Dedifferentiated amniotic fluid mesenchymal stem cell (primary cell): Measurements from ENCODE around the gene AFAP1L2.
"Not testable (repeated sequence)": the region's sequence is repeated elsewhere in the genome, so short reads cannot be mapped to it uniquely, and the experiment has no call there.

Source experiments
- DNase-seq: peaks from one replicate; pipeline ENCODE4 v3.0.0-alpha.2; 2016; ENCODE audit errors: extremely low spot score

AFAP1L2 gene

GRCh38 chr10:114359041-114359952 lies 45.0 kb downstream of the AFAP1L2 start:
- no peak for DNase-seq

GRCh38 chr10:114357515-114357996 lies 46.7 kb downstream of the AFAP1L2 start:
- no peak for DNase-seq

- no peak for DNase-seq
Measured at GRCh38 chr10:114356751-114357514, 47.4 kb downstream of the AFAP1L2 start.

GRCh38 chr10:114356126-114356525 lies 48.2 kb downstream of the AFAP1L2 start:
- DNase-seq, result no peak

GRCh38 chr10:114353383-114353782 lies 50.9 kb downstream of the AFAP1L2 start:
- no peak for DNase-seq

- no peak for DNase-seq
Measured at GRCh38 chr10:114352653-114353298, 51.5 kb downstream of the AFAP1L2 start.

- DNase-seq, result no peak
Measured at GRCh38 chr10:114350751-114351150, 53.6 kb downstream of the AFAP1L2 start.

GRCh38 chr10:114349522-114350215 lies 54.6 kb downstream of the AFAP1L2 start:
- DNase-seq, result no peak

- not testable (repeated sequence) for DNase-seq
Measured at GRCh38 chr10:114349071-114349470, 55.2 kb downstream of the AFAP1L2 start.

- no peak for DNase-seq
Measured at GRCh38 chr10:114347791-114348190, 56.5 kb downstream of the AFAP1L2 start.

GRCh38 chr10:114347241-114347640 lies 57.1 kb downstream of the AFAP1L2 start:
- DNase-seq, result no peak

- DNase-seq, result no peak
Measured at GRCh38 chr10:114346176-114347031, 57.9 kb downstream of the AFAP1L2 start.

GRCh38 chr10:114345701-114346100 lies 58.6 kb downstream of the AFAP1L2 start:
- DNase-seq, result no peak

GRCh38 chr10:114343623-114344505 lies 60.4 kb downstream of the AFAP1L2 start:
- no peak for DNase-seq

- DNase-seq, result no peak
Measured at GRCh38 chr10:114342976-114343375, 61.3 kb downstream of the AFAP1L2 start.

GRCh38 chr10:114340816-114341215 lies 63.5 kb downstream of the AFAP1L2 start:
- DNase-seq, result no peak

- DNase-seq, result no peak
Measured at GRCh38 chr10:114337510-114338462, 66.5 kb downstream of the AFAP1L2 start.

- no peak for DNase-seq
Measured at GRCh38 chr10:114336823-114337509, 67.3 kb downstream of the AFAP1L2 start.
